Vagina (tissue), 2 donors: ENCODE measurements around the gene INPP4B. TPM values are rescaled to one million over a fixed set of nuclear protein-coding genes. Genes with fewer than 3 reads are reported as not detected.

ENCODE experiments used
- DNase-seq, 2 donors: peaks; one replicate each; pipeline ENCODE4 v3.0.0-alpha.2; 2017; ENCODE audit errors: extremely low spot score in 2 of 2
- H3K27ac ChIP-seq: fragments of 200-600 bp; sonication (generic); one replicate; pipeline ENCODE4 v1.5.1; 2019
- H3K27me3 ChIP-seq: fragments of 200-600 bp; sonication (generic); one replicate; pipeline ENCODE4 v1.5.1; 2019
- H3K36me3 ChIP-seq, 2 donors: fragments of 200-600 bp; sonication (generic); one replicate each; pipeline ENCODE4 v1.5.1; 2017 to 2019
- H3K4me1 ChIP-seq: fragments of 200-600 bp; sonication (generic); one replicate; pipeline ENCODE4 v1.5.1; 2019
- H3K4me3 ChIP-seq, 2 donors: fragments of 200-600 bp; sonication (generic); 1 replicate in 1 of 2; 2 replicates in 1 of 2; pipeline ENCODE4 v1.5.1; 2016 to 2019
- H3K9me3 ChIP-seq: fragments of 200-600 bp; sonication (generic); one replicate; pipeline ENCODE4 v1.5.1; 2019
- CTCF ChIP-seq, 3 experiments: fragments of 450-650 bp in 2 of 3; fragments of 200-600 bp in 1 of 3; sonication (generic) in 1 of 3; IDR thresholded peaks; one replicate each; pipeline ENCODE4 v1.5.1; 2017 to 2019; ENCODE audit warnings: antibody characterized with exemption in 3 of 3, mild to moderate bottlenecking in 2 of 3, moderate library complexity in 2 of 3
- POLR2A ChIP-seq, 2 donors: fragments of 450-650 bp; IDR thresholded peaks; one replicate each; pipeline ENCODE4 v1.6.1; 2017; ENCODE audit warnings: antibody characterized with exemption in 2 of 2, mild to moderate bottlenecking in 2 of 2, moderate library complexity in 2 of 2
- POLR2AphosphoS5 ChIP-seq, 2 donors: sonication (generic); formaldehyde crosslinking; IDR thresholded peaks; one replicate each; pipeline ENCODE4 v1.9.0; 2017; ENCODE audit warnings: antibody characterized with exemption in 2 of 2, mild to moderate bottlenecking in 2 of 2, low read depth in 1 of 2; ENCODE audit not compliant: insufficient read depth in 1 of 2
- intact Hi-C: fragments of 100-400 bp; cut with DNase I; formaldehyde crosslinking; loops from one replicate; pipeline ENCODE4 v1.15.1; 2023
- total RNA-seq: library from RNA; depleted of rRNA; stranded (reverse); fragments of >200 nt; gene quantifications from one replicate; pipeline ENCODE4 v1.2.3, GENCODE V29; 2016

INPP4B gene
- total RNA-seq, 1 donor from 2014 or later: 21.1 TPM

GRCh38 chr4:142551517-142552305 lies 294.4 kb downstream of the INPP4B start:
- Histone ChIP-seq H3K27ac (no peak overlapping the region), H3K4me1 (no peaks in the 10 kb centered on the region), H3K27me3 (no peaks in the 10 kb centered on the region), H3K36me3 (no peaks in the 10 kb centered on the region), H3K4me3 (no peak overlapping the region), H3K9me3 (no peaks in the 10 kb centered on the region)
- intact Hi-C loops: no loop called here
- DNase-seq: no peak
- TF ChIP-seq POLR2A (IDR thresholded peaks at IDR 0.05) (no peak), POLR2AphosphoS5 (IDR thresholded peaks at IDR 0.05; ENCODE audit: insufficient read depth in 1 of 2, low read depth in 1 of 2) (no peak), CTCF (IDR thresholded peaks at IDR 0.05) (no peak)

- intact Hi-C loops: no loop called here
Observed at GRCh38 chr4:142550965-142551364, 295.1 kb downstream of the INPP4B start.

GRCh38 chr4:142549726-142550463 lies 296.2 kb downstream of the INPP4B start:
- Histone ChIP-seq H3K9me3 (no peaks in the 10 kb centered on the region), H3K36me3 (no peaks in the 10 kb centered on the region), H3K4me1 (no peaks in the 10 kb centered on the region), H3K4me3 (no peak overlapping the region), H3K27ac (no peak overlapping the region), H3K27me3 (no peaks in the 10 kb centered on the region)
- intact Hi-C loops: no loop called here
- no peak for DNase-seq
- TF ChIP-seq CTCF (IDR thresholded peaks at IDR 0.05) (no peak), POLR2A (IDR thresholded peaks at IDR 0.05) (no peak), POLR2AphosphoS5 (IDR thresholded peaks at IDR 0.05; ENCODE audit: insufficient read depth in 1 of 2, low read depth in 1 of 2) (no peak)

More at GRCh38 chr4:142550965-142551364, 295.1 kb downstream of the INPP4B start:
- DNase-seq: no peak
- TF ChIP-seq POLR2AphosphoS5 (IDR thresholded peaks at IDR 0.05; ENCODE audit: insufficient read depth in 1 of 2, low read depth in 1 of 2) (no peak), POLR2A (IDR thresholded peaks at IDR 0.05) (no peak), CTCF (IDR thresholded peaks at IDR 0.05) (no peak)
- H3K4me1 ChIP-seq: no peaks in the 10 kb centered on the region
- no peak overlapping the region for H3K27ac ChIP-seq
- H3K4me3 ChIP-seq: no peak overlapping the region
- no peaks in the 10 kb centered on the region for H3K27me3 ChIP-seq
- no peaks in the 10 kb centered on the region for H3K9me3 ChIP-seq
- H3K36me3 ChIP-seq: no peaks in the 10 kb centered on the region

- Histone ChIP-seq H3K36me3 (no peaks in the 10 kb centered on the region), H3K27ac (no peak overlapping the region), H3K27me3 (no peaks in the 10 kb centered on the region), H3K4me1 (no peaks in the 10 kb centered on the region), H3K9me3 (no peaks in the 10 kb centered on the region), H3K4me3 (no peak overlapping the region)
- TF ChIP-seq POLR2A (IDR thresholded peaks at IDR 0.05): no peak
- no peak for TF ChIP-seq CTCF (IDR thresholded peaks at IDR 0.05)
- no peak for TF ChIP-seq POLR2AphosphoS5 (IDR thresholded peaks at IDR 0.05; ENCODE audit: insufficient read depth in 1 of 2, low read depth in 1 of 2)
- no peak for DNase-seq
- intact Hi-C loops: no loop called here
Observed at GRCh38 chr4:142549248-142549647, 296.9 kb downstream of the INPP4B start.

GRCh38 chr4:142548491-142548890 lies 297.6 kb downstream of the INPP4B start:
- Histone ChIP-seq H3K9me3 (no peaks in the 10 kb centered on the region), H3K36me3 (no peaks in the 10 kb centered on the region), H3K4me3 (no peak overlapping the region), H3K27me3 (no peaks in the 10 kb centered on the region), H3K27ac (no peak overlapping the region), H3K4me1 (no peaks in the 10 kb centered on the region)
- no peak for TF ChIP-seq POLR2AphosphoS5 (IDR thresholded peaks at IDR 0.05; ENCODE audit: insufficient read depth in 1 of 2, low read depth in 1 of 2)
- TF ChIP-seq CTCF (IDR thresholded peaks at IDR 0.05): no peak
- TF ChIP-seq POLR2A (IDR thresholded peaks at IDR 0.05): no peak
- intact Hi-C loops: no loop called here
- no peak for DNase-seq
